HepG2 (cell line): ENCODE data around the gene CD8A. TPM values are rescaled to one million over a fixed set of nuclear protein-coding genes. Genes with fewer than 3 reads are reported as not detected.

Experiments
- polyA plus RNA-seq, 8 experiments: library from polyadenylated mRNA; depleted of rRNA in 3 of 8; stranded (reverse) in 7 of 8; unstranded in 1 of 8; fragments of >200 nt; fragmentation: Illumina TruSeq in 4 of 8; extraction: Trizol in 4 of 8; gene quantifications; 2 replicates each; pipeline versions ENCODE4 v1.2.1 to v1.2.3, GENCODE V29; 2011 to 2016; ENCODE audit warnings: low read depth in 4 of 8, missing spikeins in 1 of 8, mixed read lengths in 1 of 8; ENCODE audit not compliant: insufficient read depth in 1 of 8
- total RNA-seq, 5 experiments: library from RNA; depleted of rRNA; stranded (reverse); fragments of >200 nt; fragmentation: Illumina TruSeq; extraction: Trizol; gene quantifications; 2 replicates each; pipeline ENCODE4 v1.2.3, GENCODE V29; 2016; ENCODE audit warnings: low read depth in 1 of 5

CD8A gene
- total and polyA plus RNA-seq, 2 of the 13 experiments (the other 11 are each of a cell fraction or from before 2014, with no cell fraction given) = 0.09 TPM; not detected in 1

Other genes with a start within 250 kb of the CD8A start
- 114 and 154 TPM in 2 replicates for gene CHMP3, start 227.5 kb downstream of the CD8A start, total RNA-seq (2016; rRNA removed; fragmentation: Illumina TruSeq; extraction: Trizol)
- 53.9 and 64.1 TPM in 2 replicates for gene CHMP3, start 227.5 kb downstream of the CD8A start, polyA plus RNA-seq (2011; rRNA removed)
- gene RNF103, start 167.0 kb downstream of the CD8A start, total RNA-seq (2016; rRNA removed; fragmentation: Illumina TruSeq; extraction: Trizol) = 12.6 and 19.8 TPM in 2 replicates
- 19.6 and 21.1 TPM in 2 replicates for gene RNF103, start 167.0 kb downstream of the CD8A start, polyA plus RNA-seq (2011; rRNA removed)
- 66.4 and 108 TPM in 2 replicates for gene RMND5A, start 70.6 kb downstream of the CD8A start, total RNA-seq (2016; rRNA removed; fragmentation: Illumina TruSeq; extraction: Trizol)
- gene RMND5A, start 70.6 kb downstream of the CD8A start, polyA plus RNA-seq (2011; rRNA removed) = 27.3 and 31.0 TPM in 2 replicates
- gene CD8B, start 71.0 kb upstream of the CD8A start, total RNA-seq (2016; rRNA removed; fragmentation: Illumina TruSeq; extraction: Trizol) = not detected in 2 replicates
- gene CD8B, start 71.0 kb upstream of the CD8A start, polyA plus RNA-seq (2011; rRNA removed) = 0.04 TPM in 1 of 2 replicates, not detected in the other
- gene RGPD1, start 151.2 kb upstream of the CD8A start, total RNA-seq (2016; rRNA removed; fragmentation: Illumina TruSeq; extraction: Trizol) = 0.22 and 0.27 TPM in 2 replicates
- gene RGPD1, start 151.2 kb upstream of the CD8A start, polyA plus RNA-seq (2011; rRNA removed) = 0.37 and 0.69 TPM in 2 replicates
- 0.20 TPM in 1 of 2 replicates, not detected in the other for gene PLGLB1, start 230.9 kb upstream of the CD8A start, total RNA-seq (2016; rRNA removed; fragmentation: Illumina TruSeq; extraction: Trizol)
- 0.20 and 0.26 TPM in 2 replicates for gene PLGLB1, start 230.9 kb upstream of the CD8A start, polyA plus RNA-seq (2011; rRNA removed)